WI38 (cell line): Measurements from ENCODE around the gene DCDC2C.

ENCODE experiments used
- H3K4me3 ChIP-seq: 2 replicates; pipeline ENCODE4 v1.5.1; 2011; ENCODE audit warnings: low read depth, mild to moderate bottlenecking, control low read depth, low read length
- CTCF ChIP-seq: IDR thresholded peaks from 2 replicates; pipeline ENCODE4 v1.5.1; 2012; ENCODE audit warnings: low read depth, mild to moderate bottlenecking, control low read depth, low read length

Gene DCDC2C

DNA sequence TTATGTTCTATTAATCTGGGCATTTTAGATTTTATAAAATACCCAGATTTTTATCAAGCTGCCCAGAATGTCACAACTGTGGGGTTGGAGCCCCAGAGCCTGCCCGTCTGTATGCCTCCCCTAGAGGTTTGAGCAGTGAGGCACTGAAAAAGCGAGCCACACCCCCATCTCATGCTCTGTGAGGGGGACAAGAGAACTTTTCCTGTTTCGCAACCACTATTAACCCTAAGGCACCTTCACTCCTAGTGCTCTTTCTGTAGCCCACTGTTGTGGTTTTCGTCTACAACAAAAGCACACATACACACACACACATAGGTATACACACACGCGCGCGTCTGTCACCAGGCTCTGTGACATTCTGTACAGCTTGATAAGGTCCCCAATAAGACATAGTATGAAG, 38.0 kb downstream of the DCDC2C start:
- no peak overlapping the region for H3K4me3 ChIP-seq
- no peak for TF ChIP-seq CTCF

GRCh38 chr2:3741867-3742602, 38.7 kb downstream of the DCDC2C start:
- H3K4me3 ChIP-seq, result no peak overlapping the region
- TF ChIP-seq CTCF, result no peak

- no peak overlapping the region for H3K4me3 ChIP-seq
- no peak for TF ChIP-seq CTCF
Observed at GRCh38 chr2:3742743-3743508, 39.6 kb downstream of the DCDC2C start.

- TF ChIP-seq CTCF, result no peak
- H3K4me3 ChIP-seq, result no peak overlapping the region
Observed at GRCh38 chr2:3743951-3744555, 40.7 kb downstream of the DCDC2C start.

GRCh38 chr2:3745920-3746319, 42.5 kb downstream of the DCDC2C start:
- H3K4me3 ChIP-seq, result no peak overlapping the region
- no peak for TF ChIP-seq CTCF

DNA sequence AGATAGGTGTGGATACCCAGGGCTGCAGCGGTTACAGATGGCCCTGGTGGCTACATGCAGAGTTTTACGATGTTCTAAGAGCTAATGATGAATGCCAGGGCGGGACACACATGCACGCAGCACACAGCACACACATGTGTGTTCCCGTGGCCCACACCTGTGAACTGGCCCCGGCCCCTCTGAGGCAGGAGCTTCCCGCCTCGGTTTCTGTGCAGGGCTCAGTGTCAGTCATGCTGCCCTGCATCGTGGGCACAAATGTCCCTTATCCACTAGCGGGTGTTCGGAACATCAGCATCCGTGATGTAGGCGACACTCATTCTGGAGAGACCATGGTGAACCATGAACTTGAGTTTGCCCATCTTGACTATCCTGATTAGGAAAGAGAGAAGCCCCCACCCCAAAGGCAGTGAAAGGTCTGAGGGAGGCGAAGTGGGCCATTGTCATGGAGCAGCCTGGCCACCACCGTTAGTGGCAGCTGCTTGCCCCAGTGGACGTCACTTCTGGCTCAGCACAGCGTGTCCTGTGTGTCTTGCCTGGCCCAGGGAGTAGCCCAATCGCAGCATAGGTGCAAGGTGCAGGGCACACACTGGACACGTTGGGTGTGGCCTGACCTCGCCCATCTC, 43.8 kb downstream of the DCDC2C start:
- no peak overlapping the region for H3K4me3 ChIP-seq
- TF ChIP-seq CTCF, result no peak

- no peak overlapping the region for H3K4me3 ChIP-seq
- no peak for TF ChIP-seq CTCF
Observed at GRCh38 chr2:3747826-3748225, 44.5 kb downstream of the DCDC2C start.
